ENCODE data around the gene HIC1. TPM values are rescaled to one million over a fixed set of nuclear protein-coding genes. Genes with fewer than 3 reads are reported as not detected.
"Not testable (repeated sequence)": the region's sequence is repeated elsewhere in the genome, so short reads cannot be mapped to it uniquely, and the experiment has no call there.

Gene HIC1
- 1 to 10 TPM; 1.4 to 1.6 TPM for polyA plus RNA-seq

GRCh38 chr17:2054512-2055291, at the start of gene HIC1:
TSS of gene HIC1 (plus strand) at chr17:2055103. CDS start at chr17:2056691, 1,588 bp downstream.
- Histone ChIP-seq H3K4me1 (ENCODE audit: control insufficient read depth in 2 of 2, insufficient read depth in 2 of 2, low read length in 1 of 2) (peaks cover 6 to 27% of the 10 kb centered on the region in 2 donors), H3K36me3 (ENCODE audit: control insufficient read depth in 2 of 2, insufficient read depth in 2 of 2, low read length in 1 of 2) (peaks cover 0 to 3% of the 10 kb centered on the region in 2 donors)

GRCh38 chr17:2008332-2009126, 46.4 kb upstream of the HIC1 start:
- peaks cover 0 to 5% of the 10 kb centered on the region in 2 donors for H3K4me1 ChIP-seq (ENCODE audit: control insufficient read depth in 2 of 2, insufficient read depth in 2 of 2, low read length in 1 of 2)
- no peaks in the 10 kb centered on the region for H3K27me3 ChIP-seq (ENCODE audit: control insufficient read depth in 1 of 2, insufficient read depth in 2 of 2, low read length in 2 of 2)
- 86 to 88% methylated on average over 15 of the region's 15 CpGs for WGBS, 2 donors
- H3K36me3 ChIP-seq (ENCODE audit: control insufficient read depth in 2 of 2, insufficient read depth in 2 of 2, low read length in 1 of 2), result no peaks in the 10 kb centered on the region
- H3K9me3 ChIP-seq (ENCODE audit: control insufficient read depth in 2 of 2, insufficient read depth in 1 of 2, low read depth in 1 of 2, low read length in 1 of 2), result no peaks in the 10 kb centered on the region
- no peak overlapping the region for H3K27ac ChIP-seq (ENCODE audit: low read depth in 2 of 2, low read length in 1 of 2)
- H3K4me3 ChIP-seq (ENCODE audit: low read depth in 1 of 2, low read length in 2 of 2), result no peak overlapping the region

More at GRCh38 chr17:2054512-2055291, at the start of gene HIC1:
- Histone ChIP-seq H3K27ac (ENCODE audit: low read depth in 2 of 2, low read length in 1 of 2) (peak within 1 kb of the TSS; percentile 70 to 86), H3K9me3 (ENCODE audit: control insufficient read depth in 2 of 2, insufficient read depth in 1 of 2, low read depth in 1 of 2, low read length in 1 of 2) (peaks cover 0 to under 1% of the 10 kb centered on the region in 2 donors), H3K27me3 (ENCODE audit: control insufficient read depth in 1 of 2, insufficient read depth in 2 of 2, low read length in 2 of 2) (peaks cover 0 to 2% of the 10 kb centered on the region in 2 donors), H3K4me3 (ENCODE audit: low read depth in 1 of 2, low read length in 2 of 2) (peak within 1 kb of the TSS; percentile 50 to 53)
- WGBS, 2 donors, result 1% methylated on average over 69 to 72 of the region's 72 CpGs

- peaks cover 3 to 5% of the 10 kb centered on the region in 2 donors for H3K4me1 ChIP-seq (ENCODE audit: control insufficient read depth in 2 of 2, insufficient read depth in 2 of 2, low read length in 1 of 2)
- no peaks in the 10 kb centered on the region for H3K9me3 ChIP-seq (ENCODE audit: control insufficient read depth in 2 of 2, insufficient read depth in 1 of 2, low read depth in 1 of 2, low read length in 1 of 2)
- 94 to 95% methylated on average over 10 of the region's 10 CpGs for WGBS, 2 donors
- no peaks in the 10 kb centered on the region for H3K36me3 ChIP-seq (ENCODE audit: control insufficient read depth in 2 of 2, insufficient read depth in 2 of 2, low read length in 1 of 2)
- H3K4me3 ChIP-seq (ENCODE audit: low read depth in 1 of 2, low read length in 2 of 2), result no peak overlapping the region
- no peaks in the 10 kb centered on the region for H3K27me3 ChIP-seq (ENCODE audit: control insufficient read depth in 1 of 2, insufficient read depth in 2 of 2, low read length in 2 of 2)
- H3K27ac ChIP-seq (ENCODE audit: low read depth in 2 of 2, low read length in 1 of 2), result no peak overlapping the region
These were observed 45.2 kb upstream of the HIC1 start for GRCh38 chr17:2009737-2010136.

GRCh38 chr17:2011411-2012371, 43.2 kb upstream of the HIC1 start:
- no peak overlapping the region for H3K4me3 ChIP-seq (ENCODE audit: low read depth in 1 of 2, low read length in 2 of 2)
- H3K27ac ChIP-seq (ENCODE audit: low read depth in 2 of 2, low read length in 1 of 2), result peak overlapping the region; percentile 79 to 82
- WGBS, 2 donors, result 19 to 33% methylated on average over 24 of the region's 24 CpGs
- no peaks in the 10 kb centered on the region for H3K36me3 ChIP-seq (ENCODE audit: control insufficient read depth in 2 of 2, insufficient read depth in 2 of 2, low read length in 1 of 2)
- H3K4me1 ChIP-seq (ENCODE audit: control insufficient read depth in 2 of 2, insufficient read depth in 2 of 2, low read length in 1 of 2), result peaks cover 3 to 8% of the 10 kb centered on the region in 2 donors
- no peaks in the 10 kb centered on the region for H3K9me3 ChIP-seq (ENCODE audit: control insufficient read depth in 2 of 2, insufficient read depth in 1 of 2, low read depth in 1 of 2, low read length in 1 of 2)
- no peaks in the 10 kb centered on the region for H3K27me3 ChIP-seq (ENCODE audit: control insufficient read depth in 1 of 2, insufficient read depth in 2 of 2, low read length in 2 of 2)

GRCh38 chr17:2012499-2012898, 42.4 kb upstream of the HIC1 start:
- no peak overlapping the region for H3K4me3 ChIP-seq (ENCODE audit: low read depth in 1 of 2, low read length in 2 of 2)
- no peaks in the 10 kb centered on the region for H3K36me3 ChIP-seq (ENCODE audit: control insufficient read depth in 2 of 2, insufficient read depth in 2 of 2, low read length in 1 of 2)
- H3K27ac ChIP-seq (ENCODE audit: low read depth in 2 of 2, low read length in 1 of 2), result peak overlapping the region; percentile 79 to 82
- H3K27me3 ChIP-seq (ENCODE audit: control insufficient read depth in 1 of 2, insufficient read depth in 2 of 2, low read length in 2 of 2), result no peaks in the 10 kb centered on the region
- H3K4me1 ChIP-seq (ENCODE audit: control insufficient read depth in 2 of 2, insufficient read depth in 2 of 2, low read length in 1 of 2), result peaks cover 3 to 11% of the 10 kb centered on the region in 2 donors
- WGBS, 2 donors, result 88 to 95% methylated on average over 4 of the region's 4 CpGs
- H3K9me3 ChIP-seq (ENCODE audit: control insufficient read depth in 2 of 2, insufficient read depth in 1 of 2, low read depth in 1 of 2, low read length in 1 of 2), result no peaks in the 10 kb centered on the region

- not testable (repeated sequence) for H3K27ac ChIP-seq (ENCODE audit: low read depth in 2 of 2, low read length in 1 of 2); H3K36me3 ChIP-seq (ENCODE audit: control insufficient read depth in 2 of 2, insufficient read depth in 2 of 2, low read length in 1 of 2); H3K9me3 ChIP-seq (ENCODE audit: control insufficient read depth in 2 of 2, insufficient read depth in 1 of 2, low read depth in 1 of 2, low read length in 1 of 2); H3K4me3 ChIP-seq (ENCODE audit: low read depth in 1 of 2, low read length in 2 of 2); H3K27me3 ChIP-seq (ENCODE audit: control insufficient read depth in 1 of 2, insufficient read depth in 2 of 2, low read length in 2 of 2)
- peaks cover 3 to 12% of the 10 kb centered on the region in 2 donors for H3K4me1 ChIP-seq (ENCODE audit: control insufficient read depth in 2 of 2, insufficient read depth in 2 of 2, low read length in 1 of 2)
- WGBS, 2 donors, result 73 to 83% methylated on average over 6 of the region's 6 CpGs
These were observed 41.5 kb upstream of the HIC1 start for GRCh38 chr17:2013220-2013993.

GRCh38 chr17:2013994-2014317, 40.9 kb upstream of the HIC1 start:
- peaks cover 0 to 2% of the 10 kb centered on the region in 2 donors for H3K9me3 ChIP-seq (ENCODE audit: control insufficient read depth in 2 of 2, insufficient read depth in 1 of 2, low read depth in 1 of 2, low read length in 1 of 2)
- no peaks in the 10 kb centered on the region for H3K27me3 ChIP-seq (ENCODE audit: control insufficient read depth in 1 of 2, insufficient read depth in 2 of 2, low read length in 2 of 2)
- H3K27ac ChIP-seq (ENCODE audit: low read depth in 2 of 2, low read length in 1 of 2), result no peak overlapping the region
- WGBS, 2 donors, result 98 to 100% methylated on average over 1 of the region's 1 CpG
- peaks cover 5 to 16% of the 10 kb centered on the region in 2 donors for H3K4me1 ChIP-seq (ENCODE audit: control insufficient read depth in 2 of 2, insufficient read depth in 2 of 2, low read length in 1 of 2)
- no peaks in the 10 kb centered on the region for H3K36me3 ChIP-seq (ENCODE audit: control insufficient read depth in 2 of 2, insufficient read depth in 2 of 2, low read length in 1 of 2)
- no peak overlapping the region for H3K4me3 ChIP-seq (ENCODE audit: low read depth in 1 of 2, low read length in 2 of 2)

GRCh38 chr17:2015314-2015713, 39.6 kb upstream of the HIC1 start:
- Histone ChIP-seq H3K9me3 (ENCODE audit: control insufficient read depth in 2 of 2, insufficient read depth in 1 of 2, low read depth in 1 of 2, low read length in 1 of 2) (peaks cover 0 to 2% of the 10 kb centered on the region in 2 donors), H3K27me3 (ENCODE audit: control insufficient read depth in 1 of 2, insufficient read depth in 2 of 2, low read length in 2 of 2) (no peaks in the 10 kb centered on the region), H3K36me3 (ENCODE audit: control insufficient read depth in 2 of 2, insufficient read depth in 2 of 2, low read length in 1 of 2) (no peaks in the 10 kb centered on the region), H3K4me1 (ENCODE audit: control insufficient read depth in 2 of 2, insufficient read depth in 2 of 2, low read length in 1 of 2) (peaks cover 6 to 17% of the 10 kb centered on the region in 2 donors), H3K4me3 (ENCODE audit: low read depth in 1 of 2, low read length in 2 of 2) (no peak overlapping the region), H3K27ac (ENCODE audit: low read depth in 2 of 2, low read length in 1 of 2) (no peak overlapping the region)
- 88% methylated on average over 14 of the region's 14 CpGs for WGBS, 2 donors
